Measurements from ENCODE around the gene DUSP1. TPM values are rescaled to one million over a fixed set of nuclear protein-coding genes. Genes with fewer than 3 reads are reported as not detected.

Gene DUSP1
- total RNA-seq, 1 donor from 2014 or later, result 227 TPM

DNA sequence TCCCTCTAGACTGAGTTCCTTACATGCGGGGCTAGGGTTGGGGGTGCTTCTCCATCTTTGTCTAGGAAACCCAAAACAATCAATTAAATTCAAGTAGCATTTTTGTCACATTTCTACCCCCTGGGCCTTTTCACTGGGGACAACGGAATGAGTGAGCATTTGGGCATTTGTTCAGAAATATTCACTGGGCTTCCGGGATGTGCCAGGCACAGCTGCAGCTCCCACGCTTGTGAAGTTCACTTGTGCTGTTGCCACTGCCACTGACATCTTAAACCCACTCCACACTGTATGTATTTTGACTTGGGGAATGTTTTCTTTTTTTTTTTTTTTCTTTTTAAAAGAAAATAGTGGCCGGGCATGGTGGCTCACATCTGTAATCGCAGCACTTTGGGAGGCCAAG is 31.6 kb downstream of the DUSP1 start:
- H3K4me3 ChIP-seq (ENCODE audit: low read depth, low read length), result no peak overlapping the region
- H3K27me3 ChIP-seq (ENCODE audit: control insufficient read depth, insufficient read depth, low read length), result no peaks in the 10 kb centered on the region
- no peak for DNase-seq (ENCODE audit: low read depth)
- H3K36me3 ChIP-seq (ENCODE audit: control insufficient read depth, insufficient read depth, low read length), result no peaks in the 10 kb centered on the region
- TF ChIP-seq, protein P1, sequence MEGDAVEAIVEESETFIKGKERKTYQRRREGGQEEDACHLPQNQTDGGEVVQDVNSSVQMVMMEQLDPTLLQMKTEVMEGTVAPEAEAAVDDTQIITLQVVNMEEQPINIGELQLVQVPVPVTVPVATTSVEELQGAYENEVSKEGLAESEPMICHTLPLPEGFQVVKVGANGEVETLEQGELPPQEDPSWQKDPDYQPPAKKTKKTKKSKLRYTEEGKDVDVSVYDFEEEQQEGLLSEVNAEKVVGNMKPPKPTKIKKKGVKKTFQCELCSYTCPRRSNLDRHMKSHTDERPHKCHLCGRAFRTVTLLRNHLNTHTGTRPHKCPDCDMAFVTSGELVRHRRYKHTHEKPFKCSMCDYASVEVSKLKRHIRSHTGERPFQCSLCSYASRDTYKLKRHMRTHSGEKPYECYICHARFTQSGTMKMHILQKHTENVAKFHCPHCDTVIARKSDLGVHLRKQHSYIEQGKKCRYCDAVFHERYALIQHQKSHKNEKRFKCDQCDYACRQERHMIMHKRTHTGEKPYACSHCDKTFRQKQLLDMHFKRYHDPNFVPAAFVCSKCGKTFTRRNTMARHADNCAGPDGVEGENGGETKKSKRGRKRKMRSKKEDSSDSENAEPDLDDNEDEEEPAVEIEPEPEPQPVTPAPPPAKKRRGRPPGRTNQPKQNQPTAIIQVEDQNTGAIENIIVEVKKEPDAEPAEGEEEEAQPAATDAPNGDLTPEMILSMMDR (IDR thresholded peaks at IDR 0.05; ENCODE audit: insufficient read depth, low read length, poor library complexity, severe bottlenecking), result no peak

DNA sequence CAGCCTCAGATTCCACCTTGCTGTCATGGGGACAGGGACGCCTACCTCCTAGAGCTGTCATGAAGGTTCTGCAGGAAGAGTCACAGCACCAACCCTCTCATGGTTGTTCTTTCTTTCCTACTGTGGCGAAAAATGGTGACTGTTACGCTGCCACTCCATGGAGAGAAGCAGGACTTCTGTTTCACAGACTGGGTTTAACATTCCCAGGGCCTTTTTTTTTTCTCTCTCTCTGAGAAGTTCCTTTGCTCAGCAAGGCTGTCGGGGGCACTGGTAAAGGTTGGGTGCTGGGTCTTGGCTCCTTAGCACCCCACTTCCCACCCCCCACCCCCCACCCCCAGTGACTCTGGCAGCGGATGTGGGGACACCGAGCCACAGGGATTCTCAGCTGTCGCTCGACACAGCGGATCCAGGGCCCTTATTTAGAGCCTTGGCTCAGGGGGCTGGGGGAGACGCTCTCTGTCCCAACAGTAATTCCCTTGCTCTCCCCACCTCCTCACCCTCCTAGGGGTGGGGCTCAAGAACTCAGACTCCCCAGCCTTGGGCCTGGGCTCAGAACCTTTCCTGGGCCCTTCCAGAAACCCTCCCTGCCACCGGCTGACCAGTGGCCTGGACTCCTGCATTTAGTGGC is 34.4 kb downstream of the DUSP1 start:
- TF ChIP-seq, protein P1 (IDR thresholded peaks at IDR 0.05; ENCODE audit: insufficient read depth, low read length, poor library complexity, severe bottlenecking), result peak; percentile 20
- H3K27me3 ChIP-seq (ENCODE audit: control insufficient read depth, insufficient read depth, low read length), result no peaks in the 10 kb centered on the region
- no peak for DNase-seq (ENCODE audit: low read depth)
- no peak overlapping the region for H3K4me3 ChIP-seq (ENCODE audit: low read depth, low read length)
- H3K36me3 ChIP-seq (ENCODE audit: control insufficient read depth, insufficient read depth, low read length), result no peaks in the 10 kb centered on the region

DNA sequence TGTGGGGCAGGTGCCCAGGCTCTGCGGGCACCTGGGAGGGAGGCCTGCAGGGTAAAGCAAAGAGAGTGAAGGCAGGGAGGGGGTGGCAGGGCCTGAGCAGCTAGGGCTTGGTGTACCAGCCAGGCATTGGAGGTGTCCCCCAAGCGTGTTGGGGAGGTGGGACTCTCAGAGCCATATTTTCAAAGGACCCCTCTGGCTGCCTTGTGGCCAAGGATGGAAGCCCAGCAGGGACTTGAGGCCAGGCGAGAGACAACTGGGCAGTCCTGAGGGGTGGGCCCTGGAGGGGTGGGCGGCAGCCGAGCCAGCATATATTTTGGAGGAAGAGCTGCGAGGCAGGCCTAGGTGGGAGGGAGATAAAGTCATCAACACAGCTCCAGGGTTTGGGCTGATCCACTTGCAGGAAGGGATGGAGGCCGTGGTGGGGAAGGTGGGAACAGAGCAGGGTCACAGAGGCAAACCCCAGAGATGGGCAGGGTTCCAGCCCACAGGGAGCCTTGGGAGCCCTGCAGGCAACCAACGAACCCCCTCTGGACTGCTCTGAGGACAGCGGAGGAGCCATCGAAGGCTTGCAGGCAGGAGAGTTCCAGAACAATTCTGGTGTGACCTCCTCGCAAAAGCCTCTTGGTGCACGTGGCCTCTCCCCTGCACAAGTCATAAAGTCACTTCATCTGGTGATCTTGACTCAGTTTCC is 35.7 kb downstream of the DUSP1 start:
- TF ChIP-seq, protein P1 (IDR thresholded peaks at IDR 0.05; ENCODE audit: insufficient read depth, low read length, poor library complexity, severe bottlenecking), result no peak
- Histone ChIP-seq H3K4me3 (ENCODE audit: low read depth, low read length) (no peak overlapping the region), H3K36me3 (ENCODE audit: control insufficient read depth, insufficient read depth, low read length) (no peaks in the 10 kb centered on the region), H3K27me3 (ENCODE audit: control insufficient read depth, insufficient read depth, low read length) (no peaks in the 10 kb centered on the region)
- DNase-seq (ENCODE audit: low read depth), result no peak

DNA sequence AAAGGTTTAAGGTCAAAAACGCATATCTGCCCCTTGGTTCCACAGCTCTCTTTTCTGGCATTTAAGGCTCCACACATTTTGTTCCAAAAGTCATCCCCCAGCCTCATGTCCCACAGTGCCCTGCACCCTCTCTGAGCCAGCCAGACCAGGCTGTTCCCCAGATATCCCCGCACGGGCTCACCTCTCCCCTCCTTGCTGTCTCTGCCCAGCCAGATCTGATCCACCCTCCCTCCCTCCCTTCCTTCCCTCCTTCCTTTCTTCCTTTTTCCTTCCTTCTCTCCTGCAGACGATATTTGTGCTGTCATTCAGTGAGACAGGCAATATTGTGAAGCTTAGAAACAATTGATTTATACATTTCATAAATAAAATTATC is 37.0 kb downstream of the DUSP1 start:
- Histone ChIP-seq H3K4me3 (ENCODE audit: low read depth, low read length) (no peak overlapping the region), H3K27me3 (ENCODE audit: control insufficient read depth, insufficient read depth, low read length) (no peaks in the 10 kb centered on the region), H3K36me3 (ENCODE audit: control insufficient read depth, insufficient read depth, low read length) (no peaks in the 10 kb centered on the region)
- TF ChIP-seq, protein P1 (IDR thresholded peaks at IDR 0.05; ENCODE audit: insufficient read depth, low read length, poor library complexity, severe bottlenecking), result no peak
- no peak for DNase-seq (ENCODE audit: low read depth)

DNA sequence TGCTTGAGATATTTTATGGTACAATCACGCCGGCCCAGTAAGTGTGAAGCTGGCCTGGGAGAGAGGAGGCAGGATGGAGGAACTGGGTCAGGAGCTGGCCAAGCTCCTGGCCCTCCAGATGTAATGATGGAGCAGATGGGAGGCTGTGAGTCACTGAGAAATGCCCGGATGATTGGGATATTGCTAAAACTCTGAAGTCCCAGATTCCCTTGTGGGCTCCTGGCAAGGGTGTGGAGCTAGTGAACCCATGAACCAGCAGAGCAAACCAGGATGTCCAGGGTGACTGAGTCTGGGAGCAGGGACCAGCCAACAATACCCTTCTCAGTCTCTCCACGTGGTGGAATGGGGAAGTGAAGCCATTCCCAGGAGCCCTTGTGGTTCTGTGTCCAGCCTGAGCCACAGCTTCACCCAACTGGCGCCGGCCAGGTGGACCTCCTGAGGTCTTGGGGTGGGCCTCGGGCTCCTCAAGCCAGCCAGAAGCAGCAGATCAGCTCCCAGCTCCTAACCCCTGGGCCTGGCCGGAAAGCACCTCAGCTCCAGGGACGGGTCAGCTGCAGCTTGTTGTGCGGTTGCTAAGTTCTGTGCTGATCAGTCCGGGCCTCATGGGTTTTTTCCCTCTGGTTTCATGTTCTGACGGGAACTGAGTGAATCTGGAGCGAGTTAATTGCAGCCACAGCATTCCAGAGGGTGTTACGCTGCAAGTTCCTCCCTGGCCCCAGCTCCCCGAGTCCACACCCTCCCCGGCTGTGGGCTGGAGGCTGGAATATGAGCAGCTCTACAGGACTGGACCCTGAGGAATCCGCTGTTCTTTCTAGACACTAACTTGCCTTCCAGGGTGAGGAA is 37.6 kb downstream of the DUSP1 start:
- TF ChIP-seq, protein P1 (IDR thresholded peaks at IDR 0.05; ENCODE audit: insufficient read depth, low read length, poor library complexity, severe bottlenecking), result no peak
- Histone ChIP-seq H3K36me3 (ENCODE audit: control insufficient read depth, insufficient read depth, low read length) (no peaks in the 10 kb centered on the region), H3K27me3 (ENCODE audit: control insufficient read depth, insufficient read depth, low read length) (no peaks in the 10 kb centered on the region), H3K4me3 (ENCODE audit: low read depth, low read length) (no peak overlapping the region)
- peak; percentile 96 for DNase-seq (ENCODE audit: low read depth)
